H1 (cell line): ENCODE measurements around the gene SLC30A3. TPM values are rescaled to one million over a fixed set of nuclear protein-coding genes. Genes with fewer than 3 reads are reported as not detected.

Experiments used
- POU5F1 ChIP-seq: IDR thresholded peaks from 2 replicates; pipeline ENCODE4 v1.6.1; 2011; ENCODE audit warnings: low read depth, mild to moderate bottlenecking, low read length, moderate library complexity
- RAD21 ChIP-seq, 2 experiments: IDR thresholded peaks in 1 of 2; conservative IDR thresholded peaks in 1 of 2; 2 replicates each; pipeline ENCODE4 v1.6.1; 2011; ENCODE audit warnings: low read depth in 2 of 2, low read length in 2 of 2, improper control_type of control experiment in 1 of 2, inconsistent platforms in 1 of 2, mild to moderate bottlenecking in 1 of 2, moderate library complexity in 1 of 2
- polyA plus RNA-seq, 7 experiments: library from polyadenylated mRNA; depleted of rRNA in 3 of 7; stranded (reverse) in 5 of 7; unstranded in 2 of 7; fragments of >200 nt in 5 of 7; fragments of 200-250 nt in 2 of 7; gene quantifications; 1 replicate in 5 of 7; 2 replicates in 1 of 7; 4 replicates in 1 of 7; pipeline versions ENCODE4 v1.2.1 to v1.2.3, GENCODE V29; 2011 to 2013; ENCODE audit warnings: missing spikeins in 2 of 7, mixed read lengths in 2 of 7
- total RNA-seq: library from RNA; stranded (reverse); fragmentation: NEBNext Ultra II Directional; extraction: Animal tissue kit (Norgen Biotek cat#: 25700); gene quantifications from 2 replicates; pipeline ENCODE4 v1.2.1, GENCODE V29; 2021

SLC30A3 gene
- total and polyA plus RNA-seq, 2 of the 8 experiments (the other 6 are each of a cell fraction or from before 2014, with no cell fraction given) = 15.2 to 30.7 TPM

- no peak for TF ChIP-seq POU5F1
- no peak for TF ChIP-seq RAD21 (IDR thresholded peaks at IDR 0.05 in 1 of 2, conservative IDR thresholded peaks at IDR 0.05 in 1 of 2; ENCODE audit: low read depth in 2 of 2, low read length in 2 of 2)
These were observed 49.3 kb upstream of the SLC30A3 start (continued) for GRCh38 chr2:27312152-27312551.
